ENCODE results near the gene LRRC8E.
A peak's percentile ranks its signal among the peaks of the same experiment; 100 is the strongest.
"Not testable (repeated sequence)": the region's sequence is repeated elsewhere in the genome, so short reads cannot be mapped to it uniquely, and the experiment has no call there.

The LRRC8E gene

DNA sequence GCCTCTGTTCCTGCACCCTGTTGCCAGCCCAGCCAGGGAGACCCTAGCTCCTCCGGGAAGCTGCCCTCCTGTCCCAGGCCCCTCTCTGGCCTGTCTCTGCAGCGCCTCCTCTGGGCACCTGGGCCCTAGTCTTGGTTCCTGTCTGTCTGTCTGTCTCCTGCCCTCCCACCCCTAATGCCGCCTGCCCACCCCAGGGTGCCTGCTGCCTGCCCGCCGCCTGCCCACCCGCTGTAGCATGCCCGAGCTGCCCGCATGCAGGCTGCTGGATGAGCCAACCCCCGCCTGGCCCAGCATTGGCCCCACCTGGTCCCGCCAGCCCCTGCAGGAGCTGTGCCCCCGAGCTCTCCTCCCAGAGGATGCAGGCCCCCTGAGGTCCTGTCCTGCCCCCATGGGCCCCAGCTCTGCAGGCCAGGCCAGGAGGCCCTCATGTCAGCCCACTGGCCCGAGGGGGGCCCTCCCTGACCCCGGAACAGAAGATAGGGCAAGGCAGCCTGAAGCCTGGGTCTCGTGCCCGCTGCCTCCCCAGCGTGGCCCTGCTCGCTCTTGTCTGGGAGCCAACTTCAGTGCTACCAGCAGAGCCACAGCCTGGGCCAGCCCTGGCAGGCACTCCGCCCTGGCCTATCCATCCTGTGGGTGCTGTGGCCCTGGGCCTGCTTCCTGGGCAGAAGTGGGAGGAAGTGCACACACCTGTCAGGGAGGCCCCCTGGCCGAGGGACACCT, 20.6 kb downstream of the LRRC8E start:
- no peak for DNase-seq (ENCODE audit: low read depth in 3 of 3)

DNA sequence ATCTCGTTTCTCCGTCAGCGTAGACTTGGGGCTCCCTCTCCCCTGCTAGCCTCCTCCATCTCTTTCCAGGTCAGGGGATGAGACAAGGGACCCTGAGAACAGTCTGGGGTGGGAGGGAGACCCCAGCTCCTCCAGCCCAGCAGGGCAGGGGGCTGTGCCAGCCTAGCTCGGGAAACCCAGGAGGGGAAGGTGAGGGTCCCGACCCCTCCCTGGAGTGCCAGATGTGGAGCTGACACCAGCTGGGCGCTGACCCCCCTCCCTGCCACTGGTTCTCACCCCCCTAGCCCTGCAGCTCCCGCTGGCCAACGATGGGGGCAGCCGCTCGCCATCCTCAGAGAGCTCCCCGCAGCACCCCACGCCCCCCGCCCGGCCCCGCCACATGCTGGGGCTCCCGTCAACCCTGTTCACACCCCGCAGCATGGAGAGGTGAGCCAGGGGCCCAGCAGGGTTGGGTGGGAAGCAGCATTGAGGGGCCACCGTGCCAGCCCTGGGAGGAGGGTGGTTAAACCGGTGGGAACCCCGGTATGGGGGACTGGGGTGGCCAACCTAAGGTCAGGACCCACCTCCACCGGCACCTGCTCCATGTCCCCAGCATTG, 21.3 kb downstream of the LRRC8E start:
- DNase-seq (ENCODE audit: low read depth in 3 of 3): no peak

DNA sequence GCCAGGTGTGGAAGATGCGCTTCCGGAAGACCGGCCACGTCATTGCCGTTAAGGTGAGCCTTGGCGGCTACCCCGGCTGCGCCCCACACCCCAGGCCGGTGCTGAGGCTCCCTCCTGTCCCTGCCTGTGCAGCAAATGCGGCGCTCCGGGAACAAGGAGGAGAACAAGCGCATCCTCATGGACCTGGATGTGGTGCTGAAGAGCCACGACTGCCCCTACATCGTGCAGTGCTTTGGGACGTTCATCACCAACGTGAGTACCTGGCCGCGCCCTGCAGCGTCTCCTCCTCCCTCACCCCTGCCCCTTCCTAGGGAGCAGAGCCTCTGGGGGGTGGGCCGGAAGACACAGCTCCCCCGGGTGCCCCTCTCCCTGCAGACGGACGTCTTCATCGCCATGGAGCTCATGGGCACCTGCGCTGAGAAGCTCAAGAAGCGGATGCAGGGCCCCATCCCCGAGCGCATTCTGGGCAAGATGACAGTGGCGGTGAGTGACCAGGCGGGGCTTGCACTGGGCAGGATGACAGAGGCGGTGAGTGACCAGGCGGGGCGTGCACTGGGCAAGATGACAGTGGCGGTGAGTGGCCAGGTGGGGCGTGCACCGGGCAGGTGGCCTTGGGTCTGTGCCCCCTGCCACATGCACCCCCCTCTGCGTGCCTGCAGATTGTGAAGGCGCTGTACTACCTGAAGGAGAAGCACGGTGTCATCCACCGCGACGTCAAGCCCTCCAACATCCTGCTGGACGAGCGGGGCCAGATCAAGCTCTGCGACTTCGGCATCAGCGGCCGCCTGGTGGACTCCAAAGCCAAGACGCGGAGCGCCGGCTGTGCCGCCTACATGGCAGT, 22.2 kb downstream of the LRRC8E start:
- DNase-seq (ENCODE audit: low read depth in 3 of 3): no peak

DNA sequence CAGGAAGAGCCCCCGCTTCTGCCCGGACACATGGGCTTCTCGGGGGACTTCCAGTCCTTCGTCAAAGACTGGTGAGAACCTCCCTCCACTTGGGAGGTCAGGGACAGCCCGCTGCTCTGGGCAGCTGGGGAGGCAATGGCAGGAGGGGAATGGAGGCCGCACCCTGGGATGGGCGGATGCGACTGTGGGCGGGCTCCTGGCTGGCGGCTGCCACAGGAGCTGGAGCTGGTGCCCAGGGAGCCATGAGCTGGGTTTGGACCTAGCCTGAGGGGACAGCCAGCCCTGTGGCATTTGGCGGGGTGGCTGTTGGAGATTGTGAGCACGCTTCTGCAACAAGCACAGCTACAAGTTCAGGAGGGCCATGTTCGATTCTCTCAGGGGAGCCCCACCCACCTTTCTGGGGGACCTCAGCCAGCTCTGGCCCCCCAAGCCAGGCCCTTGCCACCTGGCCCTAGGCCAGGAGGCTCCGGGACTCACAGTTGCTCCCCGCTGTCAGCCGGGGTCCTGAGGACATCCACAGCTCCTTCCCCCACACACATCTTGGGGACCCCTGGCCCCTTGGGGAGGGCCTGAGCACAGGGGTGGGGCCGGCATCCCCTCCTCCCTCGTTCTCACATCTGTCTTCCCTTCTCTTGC, 23.3 kb downstream of the LRRC8E start:
- DNase-seq (ENCODE audit: low read depth in 3 of 3): no peak

DNA sequence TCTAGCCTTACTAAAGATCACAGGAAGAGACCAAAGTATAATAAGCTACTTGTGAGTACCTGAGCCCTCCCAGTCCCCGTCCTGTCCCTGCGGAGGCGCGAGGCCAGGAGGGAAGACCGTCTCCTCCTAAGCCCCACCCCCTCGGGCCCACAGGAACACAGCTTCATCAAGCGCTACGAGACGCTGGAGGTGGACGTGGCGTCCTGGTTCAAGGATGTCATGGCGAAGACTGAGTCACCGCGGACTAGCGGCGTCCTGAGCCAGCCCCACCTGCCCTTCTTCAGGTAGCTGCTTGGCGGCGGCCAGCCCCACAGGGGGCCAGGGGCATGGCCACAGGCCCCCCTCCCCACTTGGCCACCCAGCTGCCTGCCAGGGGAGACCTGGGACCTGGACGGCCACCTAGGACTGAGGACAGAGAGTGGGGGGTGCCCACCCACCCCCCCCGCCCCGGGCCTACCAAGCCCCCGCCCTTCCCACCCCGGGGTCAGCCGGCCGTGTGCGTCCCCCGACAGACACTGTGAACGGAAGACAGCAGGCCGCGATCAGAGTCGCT, 23.9 kb downstream of the LRRC8E start:
- DNase-seq (ENCODE audit: low read depth in 3 of 3): no peak

DNA sequence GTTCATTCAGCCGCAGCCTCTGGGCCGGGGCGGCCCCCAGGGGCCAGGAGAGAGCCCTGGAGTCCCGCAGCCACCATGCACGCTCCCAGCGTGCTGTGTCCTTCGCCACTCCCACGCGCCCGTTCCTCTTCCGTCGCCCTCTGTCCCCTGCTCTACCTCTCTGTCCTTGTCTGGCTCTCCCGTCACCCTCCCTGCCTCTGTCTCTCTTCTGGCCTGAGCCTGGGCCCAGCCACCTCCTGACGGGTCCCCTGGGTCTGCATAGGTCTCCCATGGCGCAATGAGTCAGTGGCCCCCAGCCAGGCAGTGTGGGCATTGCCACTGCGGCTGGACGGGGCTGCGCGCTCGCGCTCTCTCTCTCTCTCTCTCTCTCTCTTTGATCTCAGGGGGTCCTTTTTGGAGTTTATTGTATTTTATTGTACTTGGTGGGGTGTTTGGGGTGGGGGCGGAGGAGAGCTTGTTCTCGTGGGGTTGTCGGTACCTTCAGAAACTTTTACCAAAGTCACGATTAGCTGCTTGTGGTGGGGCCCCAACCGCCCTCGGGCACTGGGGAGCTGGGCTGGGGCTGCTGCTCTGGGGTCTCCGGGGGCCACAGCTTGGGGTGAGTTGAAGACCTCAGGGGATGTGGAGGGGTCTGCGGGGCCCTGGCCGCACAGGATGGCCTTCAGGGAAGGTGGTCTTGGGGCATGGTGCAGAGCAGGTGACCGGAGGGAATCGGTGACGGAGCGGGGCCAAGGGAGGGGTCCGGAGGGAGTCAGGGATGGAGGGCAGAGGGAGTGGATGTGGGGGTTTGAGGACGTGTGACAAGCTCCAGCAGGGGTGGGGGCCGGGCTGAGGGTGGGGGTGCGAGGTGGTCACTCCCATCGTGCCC, 24.6 kb downstream of the LRRC8E start:
- no peak for DNase-seq (ENCODE audit: low read depth in 3 of 3)

DNA sequence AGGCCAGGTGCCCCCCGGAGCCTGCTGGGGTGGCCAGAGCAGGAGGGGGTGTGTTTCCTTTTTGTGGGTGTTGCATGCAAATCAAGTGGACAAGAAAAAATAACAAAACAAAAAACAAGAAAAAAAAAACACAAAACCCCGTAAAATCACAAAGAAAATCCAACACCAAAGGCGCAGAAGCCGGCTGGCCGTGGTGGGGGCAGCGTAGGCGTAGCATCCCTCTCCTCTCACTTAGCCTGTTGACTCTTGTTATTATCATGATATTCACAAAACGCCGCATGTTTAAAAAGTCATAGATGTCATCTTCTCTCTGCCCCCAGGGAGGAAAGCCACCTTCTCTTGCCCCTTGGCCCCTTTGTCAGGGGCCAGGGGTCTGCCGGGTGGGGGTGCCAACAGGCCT, 25.3 kb downstream of the LRRC8E start:
- DNase-seq (ENCODE audit: low read depth in 3 of 3): no peak

DNA sequence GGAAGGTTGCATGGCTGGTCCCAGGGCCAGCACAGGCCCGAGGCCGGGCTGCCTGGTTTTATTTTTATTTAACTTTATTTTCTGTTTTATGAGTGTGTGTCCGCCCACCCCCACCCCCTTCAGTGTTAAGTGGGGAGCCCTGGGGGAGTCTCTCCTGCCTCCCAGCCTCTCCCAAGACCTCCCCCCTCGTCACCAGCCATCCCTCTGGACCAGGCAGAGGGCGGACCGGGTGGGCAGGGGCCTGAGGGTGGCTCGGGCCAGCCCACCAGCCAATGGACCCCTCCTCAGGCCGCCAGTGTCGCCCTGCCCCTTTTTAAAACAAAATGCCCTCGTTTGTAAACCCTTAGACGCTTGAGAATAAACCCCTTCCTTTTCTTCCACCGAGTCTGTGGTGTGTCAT, 25.8 kb downstream of the LRRC8E start:
- DNase-seq (ENCODE audit: low read depth in 3 of 3): no peak

DNA sequence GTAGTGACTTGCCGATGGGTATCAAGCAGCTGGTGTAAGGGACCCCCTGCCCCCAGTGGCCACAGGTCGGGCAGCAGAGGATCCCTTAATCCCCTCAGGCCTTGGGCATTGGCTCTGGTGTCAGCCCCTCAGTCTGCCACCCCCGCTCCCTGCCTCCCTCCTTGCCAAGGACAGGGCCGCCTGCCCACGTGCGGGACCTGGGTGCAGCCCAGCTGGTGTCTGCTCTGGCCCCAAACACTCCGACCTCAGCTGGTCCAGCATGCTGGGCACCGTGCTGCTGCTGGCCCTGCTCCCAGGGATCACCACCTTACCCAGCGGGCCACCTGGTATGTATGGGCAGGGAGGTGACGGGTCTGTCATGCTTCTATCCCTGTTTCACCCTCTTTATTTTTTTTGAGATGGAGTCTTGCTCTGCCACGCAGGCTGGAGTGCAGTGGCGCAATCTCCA, 26.3 kb downstream of the LRRC8E start, which contains the start of gene TGFBR3L:
Gene TGFBR3L, plus strand, starts transcription at position 233 of the 448 bp plus-strand sequence.
- no peak for DNase-seq (ENCODE audit: low read depth in 3 of 3)

DNA sequence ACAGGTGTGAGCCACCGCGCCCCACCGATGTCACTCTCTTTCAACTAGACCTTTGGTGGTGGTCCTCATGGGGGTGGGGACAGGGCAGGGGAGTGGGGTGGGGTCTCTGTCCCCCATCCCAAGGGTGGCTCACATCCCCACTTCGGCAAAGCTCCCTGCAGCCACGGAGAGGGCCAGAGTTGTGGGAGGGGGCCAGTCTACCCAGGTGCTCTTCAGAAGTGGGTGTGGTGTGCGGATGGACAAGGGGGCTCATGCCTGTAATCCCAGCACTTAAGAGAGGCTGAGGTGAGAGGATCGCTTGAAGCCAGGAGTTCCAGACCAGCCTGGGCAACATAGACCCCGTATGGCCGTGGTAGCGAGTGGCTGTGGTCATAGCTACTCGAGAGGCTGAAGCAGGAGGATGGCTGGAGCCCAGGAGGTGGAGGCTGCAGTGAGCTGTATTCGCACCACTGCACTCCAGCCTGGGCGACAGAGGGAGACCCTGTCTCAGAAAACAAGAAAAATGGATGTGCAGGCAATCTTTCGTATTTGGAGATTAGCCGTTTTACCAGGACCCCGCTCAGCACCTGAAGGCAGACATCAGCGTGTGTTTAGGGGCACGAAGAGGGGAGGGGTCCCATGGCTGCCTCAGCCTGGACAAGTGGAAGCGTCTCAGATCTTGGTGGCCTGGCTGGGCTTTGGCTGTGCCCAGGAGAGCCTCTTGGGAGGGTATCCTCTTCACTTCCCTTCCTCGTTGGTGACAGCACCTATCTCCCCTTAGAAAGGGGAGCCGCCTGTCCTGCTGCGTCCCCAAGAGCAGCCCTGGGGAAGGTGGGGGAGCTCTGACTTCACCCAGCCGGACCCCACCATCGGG, 27.2 kb downstream of the LRRC8E start:
- no peak for DNase-seq (ENCODE audit: low read depth in 3 of 3)

DNA sequence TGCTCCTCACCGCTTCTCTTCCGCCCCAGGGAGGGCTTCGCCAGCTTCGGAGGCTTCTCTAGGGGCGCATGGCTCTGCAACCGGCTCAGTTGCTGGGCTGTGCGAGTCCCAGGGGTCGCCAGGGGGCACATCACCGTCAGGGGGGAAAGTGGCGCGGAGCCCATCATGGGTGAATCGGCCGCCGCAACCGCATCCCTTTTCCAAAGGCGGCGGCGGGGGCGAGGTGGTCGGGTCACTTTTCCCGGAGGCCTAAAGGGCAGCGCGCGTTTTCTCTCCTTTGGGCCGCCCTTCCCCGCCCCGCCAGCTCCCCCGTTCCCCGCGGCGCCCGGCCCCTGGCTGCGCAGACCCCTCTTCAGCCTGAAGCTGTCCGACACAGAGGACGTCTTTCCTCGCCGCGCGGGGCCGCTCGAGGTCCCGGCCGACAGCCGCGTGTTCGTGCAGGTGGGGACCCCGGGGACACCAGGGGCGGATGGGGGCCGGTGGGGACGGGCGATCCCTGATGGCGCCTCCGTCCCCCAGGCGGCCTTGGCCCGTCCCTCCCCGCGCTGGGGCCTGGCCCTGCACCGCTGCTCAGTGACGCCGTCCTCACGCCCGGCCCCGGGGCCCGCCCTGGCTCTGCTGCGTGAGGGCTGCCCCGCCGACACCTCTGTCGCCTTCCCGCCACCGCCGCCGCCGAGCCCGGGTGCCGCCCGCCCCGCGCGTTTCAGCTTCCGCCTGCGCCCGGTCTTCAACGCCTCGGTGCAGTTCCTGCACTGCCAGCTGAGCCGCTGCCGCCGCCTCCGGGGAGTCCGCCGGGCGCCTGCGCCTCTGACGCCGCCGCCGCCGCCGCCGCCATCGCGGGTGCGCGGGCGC, 28.0 kb downstream of the LRRC8E start:
- DNase-seq (ENCODE audit: low read depth in 3 of 3): peak in 1 of 3 experiments; percentile 41

DNA sequence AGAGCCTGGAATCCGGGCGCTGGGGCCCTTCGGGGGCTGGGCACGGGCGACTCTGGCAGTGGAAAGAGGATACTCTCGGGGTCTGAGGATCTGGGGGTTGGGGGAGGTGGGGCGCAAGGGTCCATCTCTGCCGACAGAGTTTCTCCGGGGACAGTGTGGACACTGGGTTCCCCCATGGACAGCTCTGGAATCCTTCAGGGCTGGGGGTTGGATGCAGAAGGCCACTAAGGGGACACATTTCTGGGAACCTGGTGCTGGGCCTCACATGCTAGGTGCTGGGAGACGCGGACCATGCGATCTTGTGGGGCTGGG, 28.6 kb downstream of the LRRC8E start:
- DNase-seq (ENCODE audit: low read depth in 3 of 3): no peak

DNA sequence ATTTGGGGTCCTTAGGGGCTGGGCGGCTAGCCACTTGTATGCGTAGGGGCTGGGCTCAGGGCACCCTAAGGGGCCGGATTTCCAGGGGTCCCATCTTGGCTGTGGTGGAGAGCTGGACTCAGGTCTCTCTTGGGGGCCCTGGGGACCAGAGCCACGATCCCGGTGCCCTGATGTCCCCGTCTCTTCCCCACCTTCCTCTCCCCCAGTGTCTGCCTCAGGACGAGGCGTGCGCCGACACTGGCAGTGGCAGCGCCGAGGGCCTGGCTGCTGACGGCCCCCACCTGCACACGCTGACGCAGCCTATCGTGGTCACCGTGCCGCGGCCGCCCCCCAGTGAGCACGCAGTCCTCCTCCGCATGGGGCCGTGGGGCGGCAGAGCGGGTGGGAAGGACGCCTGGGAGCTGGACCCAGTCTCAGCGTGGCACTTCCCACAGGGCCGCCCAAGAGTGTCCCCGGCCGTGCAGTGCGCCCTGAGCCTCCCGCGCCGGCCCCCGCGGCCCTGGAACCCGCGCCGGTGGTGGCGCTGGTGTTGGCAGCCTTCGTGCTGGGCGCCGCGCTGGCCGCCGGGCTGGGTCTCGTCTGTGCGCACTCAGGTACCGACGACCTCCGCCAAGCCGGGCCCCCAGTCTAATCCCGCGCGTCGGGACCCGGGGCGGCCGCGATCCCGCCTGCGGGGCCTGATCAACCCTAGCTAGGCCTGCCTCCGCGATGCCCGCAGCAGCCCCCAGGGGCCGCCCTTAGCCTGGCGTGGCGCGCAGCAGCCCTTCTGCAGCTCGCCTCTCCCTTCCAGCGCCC, 29.2 kb downstream of the LRRC8E start:
- peak in 2 of 3 experiments; percentile 44 to 48 for DNase-seq (ENCODE audit: low read depth in 3 of 3)

DNA sequence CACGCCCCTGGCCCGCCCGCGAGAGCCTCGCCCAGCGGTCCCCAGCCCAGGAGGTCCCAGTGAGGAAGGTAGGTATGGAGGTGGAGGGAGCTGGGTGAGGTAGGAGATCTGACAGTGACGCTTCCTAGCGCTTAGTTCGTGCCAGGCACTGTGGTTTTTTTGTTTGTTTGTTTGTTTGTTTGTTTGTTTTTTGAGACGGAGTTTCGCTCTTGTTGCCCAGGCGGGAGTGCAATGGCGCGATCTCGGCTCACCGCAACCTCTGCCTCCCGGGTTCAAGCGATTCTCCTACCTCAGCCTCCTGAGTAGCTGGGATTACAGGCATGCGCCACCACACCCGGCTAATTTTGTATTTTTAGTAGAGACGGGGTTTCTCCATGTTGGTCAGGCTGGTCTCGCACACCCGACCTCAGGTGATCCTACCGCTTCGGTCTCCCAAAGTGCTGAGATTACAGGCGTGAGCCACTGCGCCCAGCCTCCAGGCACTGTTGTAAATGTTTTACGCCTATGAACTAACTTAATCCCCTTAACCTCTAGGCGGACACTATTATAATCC, 29.8 kb downstream of the LRRC8E start:
- not testable (repeated sequence) for DNase-seq (ENCODE audit: low read depth in 3 of 3)

DNA sequence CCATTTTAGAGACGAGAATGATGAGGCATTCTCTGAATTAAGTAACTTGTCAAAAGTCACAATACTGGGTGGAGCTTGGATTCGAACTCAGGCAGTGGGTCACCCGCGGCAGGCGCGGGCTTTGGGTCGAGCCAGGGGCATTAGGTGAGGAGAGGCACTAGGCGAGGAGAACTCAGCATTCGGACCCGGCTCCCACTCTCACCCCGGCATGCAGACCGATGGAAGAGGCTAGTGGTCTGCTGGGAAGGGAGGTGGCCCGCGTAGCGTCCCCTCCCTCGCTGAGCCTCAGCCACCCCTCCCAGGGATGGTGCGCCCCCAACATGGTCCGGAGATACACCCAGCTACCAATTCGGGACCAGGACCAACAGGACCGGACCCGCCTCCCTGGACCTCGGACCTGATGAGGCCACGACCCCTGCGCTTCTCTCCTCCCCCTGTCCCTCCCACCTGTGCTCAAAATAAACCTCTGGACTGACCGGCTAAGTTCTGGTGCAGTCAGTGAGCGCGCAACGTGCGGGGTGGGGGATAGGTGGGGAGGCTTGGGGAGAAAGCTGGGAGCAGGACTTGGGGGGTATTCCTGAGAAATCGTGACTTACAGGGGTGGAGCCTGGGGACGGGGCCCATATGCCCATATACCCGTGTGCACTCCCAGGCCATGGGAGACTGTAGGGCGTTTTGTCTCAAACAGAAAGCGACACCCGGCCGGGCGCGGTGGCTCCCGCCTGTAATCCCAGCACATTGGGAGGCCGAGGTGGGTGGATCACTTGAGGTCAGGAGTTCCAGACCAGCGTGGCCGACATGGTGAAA, 30.5 kb downstream of the LRRC8E start:
- DNase-seq (ENCODE audit: low read depth in 3 of 3): no peak

DNA sequence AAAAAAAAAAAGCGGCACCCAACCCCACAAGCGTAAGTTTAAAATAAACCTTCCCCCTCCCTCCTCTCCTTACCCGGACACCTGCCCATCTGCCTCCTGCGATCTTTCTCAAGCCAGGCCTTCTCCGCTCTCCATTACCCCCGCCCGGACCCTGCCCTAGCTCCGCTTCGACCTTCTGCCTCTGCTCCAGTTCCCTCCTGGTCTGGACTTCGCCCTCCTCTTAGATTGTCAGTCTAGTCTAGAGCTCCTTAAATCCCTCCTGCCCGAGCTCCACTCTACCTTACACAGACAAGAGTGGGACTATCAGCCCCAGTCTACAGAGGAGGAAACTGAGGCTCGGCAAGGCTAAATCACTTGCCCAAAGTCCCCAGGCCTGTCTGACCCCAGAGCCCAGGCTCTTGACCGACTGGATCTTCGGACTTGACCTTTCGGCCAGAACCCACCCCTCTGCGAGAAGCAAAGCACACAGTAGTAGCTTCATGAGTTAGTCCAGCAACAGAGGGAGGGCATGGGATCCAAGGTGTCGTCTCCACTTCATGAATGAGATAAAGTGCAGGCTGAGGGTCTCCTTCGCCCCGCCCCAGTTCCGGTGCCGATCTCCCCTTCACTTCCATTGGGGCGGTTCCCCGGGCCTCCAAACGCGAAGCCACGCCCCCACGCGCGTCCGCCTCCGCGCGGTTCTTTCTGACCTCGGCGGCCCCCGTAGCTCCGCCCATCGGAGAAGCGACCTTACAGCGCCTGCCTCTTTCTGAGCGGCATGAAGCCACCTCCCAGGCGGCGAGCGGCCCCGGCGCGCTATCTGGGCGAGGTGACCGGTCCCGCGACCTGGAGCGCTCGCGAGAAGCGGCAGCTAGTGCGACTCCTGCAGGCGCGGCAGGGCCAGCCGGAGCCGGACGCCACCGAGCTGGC, 31.6 kb downstream of the LRRC8E start, which contains the start of gene SNAPC2:
Gene SNAPC2, plus strand, starts transcription at position 729 of the 909 bp plus-strand sequence. Its CDS starts 29 bp downstream, at position 758.
- peak; percentile 91 to 98 (median 95) for DNase-seq (ENCODE audit: low read depth in 3 of 3)
